Duodenal mucosa (tissue), 2 donors: ENCODE measurements around the gene JAZF1.

Source experiments
- H3K27ac ChIP-seq: one replicate; pipeline ENCODE4 v1.7.0; 2013; ENCODE audit warnings: low read depth, low read length
- H3K27me3 ChIP-seq, 2 donors: one replicate each; pipeline ENCODE4 v1.7.0; 2013; ENCODE audit warnings: low read length in 2 of 2, control low read depth in 1 of 2; ENCODE audit not compliant: insufficient read depth in 2 of 2, control insufficient read depth in 1 of 2
- H3K36me3 ChIP-seq, 2 donors: one replicate each; pipeline ENCODE4 v1.7.0; 2013; ENCODE audit warnings: low read length in 2 of 2, control low read depth in 1 of 2; ENCODE audit not compliant: insufficient read depth in 2 of 2, control insufficient read depth in 1 of 2
- H3K4me1 ChIP-seq, 2 donors: one replicate each; pipeline ENCODE4 v1.7.0; 2013; ENCODE audit warnings: low read length in 2 of 2, control low read depth in 1 of 2; ENCODE audit not compliant: insufficient read depth in 2 of 2, control insufficient read depth in 1 of 2
- H3K4me3 ChIP-seq, 2 donors: one replicate each; pipeline ENCODE4 v1.7.0; 2013; ENCODE audit warnings: low read length in 2 of 2, low read depth in 1 of 2
- H3K9ac ChIP-seq, 2 donors: one replicate each; pipeline ENCODE4 v1.7.0; 2013; ENCODE audit warnings: low read length in 2 of 2, low read depth in 1 of 2
- H3K9me3 ChIP-seq, 2 donors: one replicate each; pipeline ENCODE4 v1.7.0; 2013; ENCODE audit warnings: low read length in 2 of 2, control low read depth in 1 of 2; ENCODE audit not compliant: control insufficient read depth in 1 of 2

JAZF1 gene

GRCh38 chr7:28168393-28169158, 12.0 kb downstream of the JAZF1 start:
- no peaks in the 10 kb centered on the region for H3K9me3 ChIP-seq
- no peak overlapping the region for H3K4me3 ChIP-seq
- H3K27ac ChIP-seq, result no peak overlapping the region
- H3K9ac ChIP-seq, result no peak overlapping the region
- H3K36me3 ChIP-seq, result no peaks in the 10 kb centered on the region
- H3K27me3 ChIP-seq, result no peaks in the 10 kb centered on the region
- H3K4me1 ChIP-seq, result no peaks in the 10 kb centered on the region

DNA sequence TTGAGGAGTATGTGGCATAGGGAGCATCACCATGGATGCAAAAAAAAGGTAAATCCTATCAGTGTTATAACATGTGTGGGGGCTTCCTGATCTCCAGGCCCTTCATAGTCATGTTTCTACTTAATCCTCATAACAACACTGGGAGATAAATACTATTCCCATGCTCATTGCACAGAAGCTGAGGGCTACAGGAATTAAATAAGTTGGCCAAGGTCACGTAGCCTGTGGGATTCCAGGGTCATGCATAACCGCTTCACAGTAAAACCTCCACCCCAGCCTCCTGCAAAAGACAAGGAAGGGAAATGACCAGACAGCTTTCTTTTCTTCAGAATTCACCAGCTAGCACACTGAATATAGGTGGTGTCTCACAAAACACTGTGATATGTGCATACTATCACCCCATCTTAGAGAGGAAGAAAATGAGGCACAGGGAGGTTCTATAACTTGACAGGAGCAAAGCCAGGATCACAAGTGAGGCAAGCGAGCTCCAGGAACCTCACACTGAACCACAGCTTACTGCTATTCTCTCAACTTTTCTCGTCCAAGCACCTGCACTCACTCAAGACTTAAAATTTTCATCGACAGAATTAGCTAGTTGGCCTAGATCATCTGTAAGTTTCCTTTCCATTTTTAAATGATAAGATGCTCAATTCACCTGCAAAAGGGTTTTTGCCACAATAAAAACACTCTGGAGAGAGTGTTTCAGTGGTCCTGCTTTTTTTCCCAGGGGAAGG, 13.4 kb downstream of the JAZF1 start:
- no peak overlapping the region for H3K9ac ChIP-seq
- no peaks in the 10 kb centered on the region for H3K27me3 ChIP-seq
- no peak overlapping the region for H3K4me3 ChIP-seq
- no peaks in the 10 kb centered on the region for H3K36me3 ChIP-seq
- no peaks in the 10 kb centered on the region for H3K4me1 ChIP-seq
- H3K9me3 ChIP-seq, result no peaks in the 10 kb centered on the region
- H3K27ac ChIP-seq, result no peak overlapping the region

- Histone ChIP-seq H3K4me3 (no peak overlapping the region), H3K4me1 (no peaks in the 10 kb centered on the region), H3K9me3 (no peaks in the 10 kb centered on the region), H3K36me3 (no peaks in the 10 kb centered on the region), H3K27me3 (no peaks in the 10 kb centered on the region), H3K9ac (no peak overlapping the region), H3K27ac (no peak overlapping the region)
Observed at GRCh38 chr7:28165961-28166955, 14.3 kb downstream of the JAZF1 start.

GRCh38 chr7:28165261-28165660, 15.3 kb downstream of the JAZF1 start:
- no peaks in the 10 kb centered on the region for H3K4me1 ChIP-seq

GRCh38 chr7:28163949-28164348, 16.6 kb downstream of the JAZF1 start:
- Histone ChIP-seq H3K9ac (no peak overlapping the region), H3K4me1 (no peaks in the 10 kb centered on the region), H3K4me3 (no peak overlapping the region), H3K9me3 (no peaks in the 10 kb centered on the region), H3K27me3 (no peaks in the 10 kb centered on the region), H3K36me3 (no peaks in the 10 kb centered on the region), H3K27ac (no peak overlapping the region)

More at GRCh38 chr7:28165261-28165660, 15.3 kb downstream of the JAZF1 start:
- H3K27me3 ChIP-seq, result no peaks in the 10 kb centered on the region
- H3K27ac ChIP-seq, result no peak overlapping the region
- H3K4me3 ChIP-seq, result no peak overlapping the region
- no peaks in the 10 kb centered on the region for H3K9me3 ChIP-seq
- no peaks in the 10 kb centered on the region for H3K36me3 ChIP-seq
- H3K9ac ChIP-seq, result no peak overlapping the region

DNA sequence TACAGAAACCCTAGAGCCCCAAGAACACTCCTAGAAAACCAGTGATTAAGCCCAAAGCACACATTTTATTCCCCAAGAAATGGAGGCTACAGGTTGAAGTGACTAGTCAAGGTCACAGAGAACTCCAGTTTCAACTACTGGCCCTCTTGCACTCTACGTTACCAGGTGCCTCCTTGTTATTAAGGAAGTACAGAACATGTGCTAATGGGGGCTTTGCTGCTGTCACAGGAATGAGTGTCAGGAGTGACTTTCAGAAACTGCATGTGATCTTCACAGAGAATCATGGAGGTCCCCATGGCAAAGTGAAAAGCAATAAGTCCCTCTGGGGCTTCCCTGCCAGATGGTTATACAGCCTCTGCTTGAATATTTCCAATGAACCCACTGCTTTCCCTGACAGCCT, 19.3 kb downstream of the JAZF1 start:
- Histone ChIP-seq H3K27ac (no peak overlapping the region), H3K4me3 (no peak overlapping the region), H3K36me3 (no peaks in the 10 kb centered on the region), H3K9me3 (no peaks in the 10 kb centered on the region), H3K27me3 (no peaks in the 10 kb centered on the region), H3K9ac (no peak overlapping the region), H3K4me1 (no peaks in the 10 kb centered on the region)

- no peak overlapping the region for H3K9ac ChIP-seq
- no peak overlapping the region for H3K4me3 ChIP-seq
- peaks cover 6 to 7% of the 10 kb centered on the region in 2 donors for H3K4me1 ChIP-seq
- no peak overlapping the region for H3K27ac ChIP-seq
- no peaks in the 10 kb centered on the region for H3K9me3 ChIP-seq
- no peaks in the 10 kb centered on the region for H3K36me3 ChIP-seq
- no peaks in the 10 kb centered on the region for H3K27me3 ChIP-seq
Observed at GRCh38 chr7:28160551-28160991, 20.0 kb downstream of the JAZF1 start.

GRCh38 chr7:28157831-28158416, 22.7 kb downstream of the JAZF1 start:
- Histone ChIP-seq H3K36me3 (no peaks in the 10 kb centered on the region), H3K4me1 (peaks cover 8 to 12% of the 10 kb centered on the region in 2 donors), H3K4me3 (no peak overlapping the region), H3K27ac (no peak overlapping the region), H3K9ac (no peak overlapping the region), H3K27me3 (no peaks in the 10 kb centered on the region), H3K9me3 (no peaks in the 10 kb centered on the region)

- Histone ChIP-seq H3K9ac (no peak overlapping the region), H3K36me3 (no peaks in the 10 kb centered on the region), H3K4me3 (no peak overlapping the region), H3K27me3 (no peaks in the 10 kb centered on the region), H3K4me1 (peaks cover 8 to 12% of the 10 kb centered on the region in 2 donors), H3K27ac (no peak overlapping the region), H3K9me3 (no peaks in the 10 kb centered on the region)
Observed at GRCh38 chr7:28157076-28157745, 23.4 kb downstream of the JAZF1 start.
